Trophoblast cell (in vitro differentiated cells and primary cell): ENCODE data around the gene CORO7.

Experiments
- DNase-seq, 2 donors: peaks; one replicate each; pipeline ENCODE4 v3.0.0-alpha.2; 2016
- H2AFZ ChIP-seq: 2 replicates; pipeline ENCODE4 v1.6.1; 2013; ENCODE audit warnings: low read length, moderate library complexity, mild to moderate bottlenecking; ENCODE audit not compliant: insufficient read depth, poor library complexity
- H2AK5ac ChIP-seq: 2 replicates; pipeline ENCODE4 v1.6.1; 2013; ENCODE audit warnings: mild to moderate bottlenecking, low read length
- H2BK120ac ChIP-seq: 2 replicates; pipeline ENCODE4 v1.6.1; 2013; ENCODE audit warnings: low read length, mild to moderate bottlenecking, moderate library complexity; ENCODE audit not compliant: insufficient read depth, poor library complexity
- H2BK12ac ChIP-seq: 2 replicates; pipeline ENCODE4 v1.6.1; 2013; ENCODE audit warnings: mild to moderate bottlenecking, low read length, moderate library complexity
- H2BK5ac ChIP-seq: 2 replicates; pipeline ENCODE4 v1.6.1; 2013; ENCODE audit warnings: low read length, low read depth, moderate library complexity, mild to moderate bottlenecking; ENCODE audit not compliant: poor library complexity
- H3K14ac ChIP-seq: 2 replicates; pipeline ENCODE4 v1.6.1; 2013; ENCODE audit warnings: mild to moderate bottlenecking, low read length
- H3K18ac ChIP-seq: 2 replicates; pipeline ENCODE4 v1.6.1; 2013; ENCODE audit warnings: mild to moderate bottlenecking, low read length
- H3K23ac ChIP-seq: 2 replicates; pipeline ENCODE4 v1.6.1; 2013; ENCODE audit warnings: low read length
- H3K27ac ChIP-seq: 2 replicates; pipeline ENCODE4 v1.5.1; 2013; ENCODE audit warnings: low read depth, mild to moderate bottlenecking, inconsistent platforms, low read length, moderate library complexity
- H3K27me3 ChIP-seq: 2 replicates; pipeline ENCODE4 v1.6.1; 2013; ENCODE audit warnings: inconsistent platforms, mild to moderate bottlenecking, low read length, moderate library complexity; ENCODE audit not compliant: insufficient read depth
- H3K36me3 ChIP-seq, 2 experiments: 1 replicate in 1 of 2; 2 replicates in 1 of 2; pipeline ENCODE4 v1.6.1; 2013; ENCODE audit warnings: low read length in 2 of 2, mild to moderate bottlenecking in 2 of 2, moderate library complexity in 1 of 2; ENCODE audit not compliant: insufficient read depth in 2 of 2, control insufficient read depth in 1 of 2
- H3K4ac ChIP-seq: 2 replicates; pipeline ENCODE4 v1.6.1; 2013; ENCODE audit warnings: low read depth, mild to moderate bottlenecking, low read length, moderate library complexity
- H3K4me1 ChIP-seq, 2 experiments: 1 replicate in 1 of 2; 2 replicates in 1 of 2; pipeline ENCODE4 v1.6.1; 2013; ENCODE audit warnings: low read length in 2 of 2, mild to moderate bottlenecking in 2 of 2, moderate library complexity in 1 of 2; ENCODE audit not compliant: insufficient read depth in 2 of 2, control insufficient read depth in 1 of 2
- H3K4me2 ChIP-seq: 2 replicates; pipeline ENCODE4 v1.6.1; 2013; ENCODE audit warnings: inconsistent platforms, mild to moderate bottlenecking, low read length, moderate library complexity
- H3K4me3 ChIP-seq: 2 replicates; pipeline ENCODE4 v1.5.1; 2013; ENCODE audit warnings: mild to moderate bottlenecking, low read depth, low read length, inconsistent platforms
- H3K79me1 ChIP-seq: one replicate; pipeline ENCODE4 v1.6.1; 2013; ENCODE audit warnings: low read length
- H3K79me2 ChIP-seq: 2 replicates; pipeline ENCODE4 v1.6.1; 2013; ENCODE audit warnings: low read length, mild to moderate bottlenecking; ENCODE audit not compliant: control insufficient read depth, insufficient read depth, poor library complexity
- H3K9ac ChIP-seq: 2 replicates; pipeline ENCODE4 v1.6.1; 2013; ENCODE audit warnings: mild to moderate bottlenecking, low read length
- H3K9me3 ChIP-seq: 2 replicates; pipeline ENCODE4 v1.6.1; 2013; ENCODE audit warnings: low read depth, mild to moderate bottlenecking, control low read depth, inconsistent platforms, low read length; ENCODE audit not compliant: insufficient read depth
- H4K12ac ChIP-seq: 2 replicates; pipeline ENCODE4 v1.6.1; 2013; ENCODE audit warnings: low read depth, mild to moderate bottlenecking, low read length, moderate library complexity
- H4K8ac ChIP-seq: 2 replicates; pipeline ENCODE4 v1.6.1; 2013; ENCODE audit warnings: low read depth, mild to moderate bottlenecking, low read length, moderate library complexity
- H4K91ac ChIP-seq: one replicate; pipeline ENCODE4 v1.6.1; 2013; ENCODE audit warnings: low read depth, mild to moderate bottlenecking, low read length, moderate library complexity
- WGBS: extraction: QIAGEN DNeasy Blood & Tissue Kit; methylation state at CpG from one replicate; pipeline ENCODE4 v1.1.7; 2013; ENCODE audit warnings: missing lambda C conversion rate; ENCODE audit not compliant: insufficient read length, insufficient coverage; ENCODE audit errors: extremely low coverage; 5-methylcytosine and 5-hydroxymethylcytosine counted together

CORO7 gene

DNA sequence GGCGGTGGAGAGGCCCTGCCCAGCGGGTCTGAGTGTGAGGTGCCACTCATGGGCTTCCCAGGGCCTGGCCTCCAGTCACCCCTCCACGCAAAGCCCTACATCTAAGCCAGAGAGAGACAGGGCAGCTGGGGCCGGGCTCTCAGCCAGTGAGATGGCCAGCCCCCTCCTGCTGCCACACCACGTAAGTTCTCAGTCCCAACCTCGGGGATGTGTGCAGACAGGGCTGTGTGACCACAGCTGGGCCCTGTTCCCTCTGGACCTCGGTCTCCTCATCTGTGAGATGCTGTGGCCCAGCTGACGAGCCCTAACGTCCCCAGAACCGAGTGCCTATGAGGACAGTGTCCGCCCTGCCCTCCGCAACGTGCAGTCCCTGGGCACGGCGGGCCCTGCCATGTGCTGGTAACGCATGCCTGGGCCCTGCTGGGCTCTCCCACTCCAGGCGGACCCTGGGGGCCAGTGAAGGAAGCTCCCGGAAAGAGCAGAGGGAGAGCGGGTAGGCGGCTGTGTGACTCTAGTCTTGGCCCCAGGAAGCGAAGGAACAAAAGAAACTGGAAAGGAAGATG lies 33.5 kb downstream of the CORO7 start:
- Histone ChIP-seq H3K14ac (no peak overlapping the region), H4K12ac (no peak overlapping the region), H2AK5ac (no peak overlapping the region), H3K79me2 (peaks cover 6% of the 10 kb centered on the region), H4K91ac (no peak overlapping the region), H2BK12ac (no peak overlapping the region), H2BK120ac (no peak overlapping the region), H3K27me3 (no peaks in the 10 kb centered on the region), H3K79me1 (peaks cover 17% of the 10 kb centered on the region), H3K4ac (no peak overlapping the region), H3K4me1 (peaks cover 29 to 51% of the 10 kb centered on the region in 2 experiments), H3K23ac (no peak overlapping the region), H3K4me2 (no peak overlapping the region), H3K27ac (no peak overlapping the region), H3K18ac (no peak overlapping the region), H4K8ac (no peak overlapping the region), H3K4me3 (no peak overlapping the region), H3K36me3 (peaks cover 39 to 40% of the 10 kb centered on the region in 2 experiments), H3K9ac (no peak overlapping the region), H3K9me3 (peaks cover 4% of the 10 kb centered on the region), H2AFZ (no peak overlapping the region), H2BK5ac (no peak overlapping the region)
- no CpG with 5 or more reads among the region's 21 CpGs for WGBS
- no peak for DNase-seq

DNA sequence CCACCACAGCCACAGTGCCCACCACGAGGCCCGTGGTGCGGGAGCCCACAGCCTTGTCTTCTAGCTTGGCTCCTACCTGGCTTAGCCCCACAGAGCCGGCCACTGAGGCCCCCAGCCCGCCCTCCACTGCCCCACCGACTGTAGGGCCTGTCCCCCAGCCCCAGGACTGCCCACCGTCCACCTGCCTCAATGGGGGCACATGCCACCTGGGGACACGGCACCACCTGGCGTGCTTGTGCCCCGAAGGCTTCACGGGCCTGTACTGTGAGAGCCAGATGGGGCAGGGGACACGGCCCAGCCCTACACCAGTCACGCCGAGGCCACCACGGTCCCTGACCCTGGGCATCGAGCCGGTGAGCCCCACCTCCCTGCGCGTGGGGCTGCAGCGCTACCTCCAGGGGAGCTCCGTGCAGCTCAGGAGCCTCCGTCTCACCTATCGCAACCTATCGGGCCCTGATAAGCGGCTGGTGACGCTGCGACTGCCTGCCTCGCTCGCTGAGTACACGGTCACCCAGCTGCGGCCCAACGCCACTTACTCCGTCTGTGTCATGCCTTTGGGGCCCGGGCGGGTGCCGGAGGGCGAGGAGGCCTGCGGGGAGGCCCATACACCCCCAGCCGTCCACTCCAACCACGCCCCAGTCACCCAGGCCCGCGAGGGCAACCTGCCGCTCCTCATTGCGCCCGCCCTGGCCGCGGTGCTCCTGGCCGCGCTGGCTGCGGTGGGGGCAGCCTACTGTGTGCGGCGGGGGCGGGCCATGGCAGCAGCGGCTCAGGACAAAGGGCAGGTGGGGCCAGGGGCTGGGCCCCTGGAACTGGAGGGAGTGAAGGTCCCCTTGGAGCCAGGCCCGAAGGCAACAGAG lies 34.2 kb downstream of the CORO7 start:
- Histone ChIP-seq H3K79me2 (peaks cover 4% of the 10 kb centered on the region), H4K8ac (no peak overlapping the region), H2AFZ (no peak overlapping the region), H3K4me2 (no peak overlapping the region), H3K79me1 (peaks cover 11% of the 10 kb centered on the region), H4K91ac (no peak overlapping the region), H2BK120ac (no peak overlapping the region), H3K27me3 (no peaks in the 10 kb centered on the region), H2BK12ac (no peak overlapping the region), H3K18ac (no peak overlapping the region), H3K14ac (no peak overlapping the region), H3K4me1 (peaks cover 27 to 50% of the 10 kb centered on the region in 2 experiments), H3K4me3 (no peak overlapping the region), H2AK5ac (no peak overlapping the region), H3K23ac (no peak overlapping the region), H3K4ac (no peak overlapping the region), H4K12ac (no peak overlapping the region), H3K27ac (no peak overlapping the region), H3K36me3 (peaks cover 39 to 40% of the 10 kb centered on the region in 2 experiments), H2BK5ac (no peak overlapping the region), H3K9me3 (peaks cover 4% of the 10 kb centered on the region), H3K9ac (no peak overlapping the region)
- no peak for DNase-seq
- no CpG with 5 or more reads among the region's 55 CpGs for WGBS

DNA sequence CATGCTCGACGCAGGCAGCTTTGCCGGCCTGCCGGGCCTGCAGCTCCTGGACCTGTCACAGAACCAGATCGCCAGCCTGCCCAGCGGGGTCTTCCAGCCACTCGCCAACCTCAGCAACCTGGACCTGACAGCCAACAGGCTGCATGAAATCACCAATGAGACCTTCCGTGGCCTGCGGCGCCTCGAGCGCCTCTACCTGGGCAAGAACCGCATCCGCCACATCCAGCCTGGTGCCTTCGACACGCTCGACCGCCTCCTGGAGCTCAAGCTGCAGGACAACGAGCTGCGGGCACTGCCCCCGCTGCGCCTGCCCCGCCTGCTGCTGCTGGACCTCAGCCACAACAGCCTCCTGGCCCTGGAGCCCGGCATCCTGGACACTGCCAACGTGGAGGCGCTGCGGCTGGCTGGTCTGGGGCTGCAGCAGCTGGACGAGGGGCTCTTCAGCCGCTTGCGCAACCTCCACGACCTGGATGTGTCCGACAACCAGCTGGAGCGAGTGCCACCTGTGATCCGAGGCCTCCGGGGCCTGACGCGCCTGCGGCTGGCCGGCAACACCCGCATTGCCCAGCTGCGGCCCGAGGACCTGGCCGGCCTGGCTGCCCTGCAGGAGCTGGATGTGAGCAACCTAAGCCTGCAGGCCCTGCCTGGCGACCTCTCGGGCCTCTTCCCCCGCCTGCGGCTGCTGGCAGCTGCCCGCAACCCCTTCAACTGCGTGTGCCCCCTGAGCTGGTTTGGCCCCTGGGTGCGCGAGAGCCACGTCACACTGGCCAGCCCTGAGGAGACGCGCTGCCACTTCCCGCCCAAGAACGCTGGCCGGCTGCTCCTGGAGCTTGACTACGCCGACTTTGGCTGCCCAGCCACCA lies 35.1 kb downstream of the CORO7 start:
- H3K4me1 ChIP-seq: peaks cover 26 to 48% of the 10 kb centered on the region in 2 experiments
- H3K9ac ChIP-seq: no peak overlapping the region
- H3K36me3 ChIP-seq: peaks cover 40 to 41% of the 10 kb centered on the region in 2 experiments
- H2BK120ac ChIP-seq: no peak overlapping the region
- H2BK5ac ChIP-seq: no peak overlapping the region
- H4K91ac ChIP-seq: no peak overlapping the region
- WGBS: no CpG with 5 or more reads among the region's 59 CpGs
- no peak overlapping the region for H2BK12ac ChIP-seq
- no peak overlapping the region for H4K12ac ChIP-seq
- no peak overlapping the region for H3K4ac ChIP-seq
- no peak overlapping the region for H3K18ac ChIP-seq
- peak; percentile 59 to 61 for DNase-seq
- peaks cover 4% of the 10 kb centered on the region for H3K9me3 ChIP-seq
- no peak overlapping the region for H2AFZ ChIP-seq
- no peaks in the 10 kb centered on the region for H3K27me3 ChIP-seq
- no peak overlapping the region for H3K4me3 ChIP-seq
- H3K79me2 ChIP-seq: peaks cover 3% of the 10 kb centered on the region
- H4K8ac ChIP-seq: no peak overlapping the region
- peaks cover 3% of the 10 kb centered on the region for H3K79me1 ChIP-seq
- no peak overlapping the region for H3K14ac ChIP-seq
- H3K27ac ChIP-seq: no peak overlapping the region
- H3K23ac ChIP-seq: no peak overlapping the region
- no peak overlapping the region for H2AK5ac ChIP-seq
- no peak overlapping the region for H3K4me2 ChIP-seq
